Middle frontal gyrus (tissue), 1 donor: Measurements from ENCODE around the gene CCDC6.
"Not testable (repeated sequence)": the region's sequence is repeated elsewhere in the genome, so short reads cannot be mapped to it uniquely, and the experiment has no call there.

Experiments used
- DNase-seq: peaks from one replicate; pipeline ENCODE4 v3.0.0-alpha.2; 2015; ENCODE audit warnings: low spot score; ENCODE audit errors: extremely low spot score

CCDC6 gene

GRCh38 chr10:59770689-59771088 lies 135.7 kb downstream of the CCDC6 start:
- no peak for DNase-seq

DNA sequence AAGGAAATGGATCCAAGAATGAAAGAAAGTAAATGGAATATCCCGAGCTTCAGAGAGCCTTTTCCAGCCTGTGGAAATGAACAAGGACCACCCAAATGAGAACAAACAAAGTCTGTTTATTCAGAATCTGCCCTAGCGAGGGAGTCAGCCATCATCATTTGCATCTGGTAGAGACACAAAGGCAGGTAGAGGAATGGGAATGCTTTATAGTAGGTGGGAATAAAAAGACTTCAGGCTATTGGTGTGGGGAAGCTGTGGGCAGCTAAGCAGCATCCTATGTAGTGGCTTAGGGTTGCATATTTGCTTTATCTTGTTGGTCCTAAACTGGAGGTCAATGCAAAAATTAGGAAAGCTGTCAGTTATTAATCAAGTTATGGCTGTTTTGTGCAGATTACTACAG lies 143.9 kb downstream of the CCDC6 start:
- DNase-seq: no peak

GRCh38 chr10:59757966-59758365 lies 148.4 kb downstream of the CCDC6 start:
- no peak for DNase-seq

DNA sequence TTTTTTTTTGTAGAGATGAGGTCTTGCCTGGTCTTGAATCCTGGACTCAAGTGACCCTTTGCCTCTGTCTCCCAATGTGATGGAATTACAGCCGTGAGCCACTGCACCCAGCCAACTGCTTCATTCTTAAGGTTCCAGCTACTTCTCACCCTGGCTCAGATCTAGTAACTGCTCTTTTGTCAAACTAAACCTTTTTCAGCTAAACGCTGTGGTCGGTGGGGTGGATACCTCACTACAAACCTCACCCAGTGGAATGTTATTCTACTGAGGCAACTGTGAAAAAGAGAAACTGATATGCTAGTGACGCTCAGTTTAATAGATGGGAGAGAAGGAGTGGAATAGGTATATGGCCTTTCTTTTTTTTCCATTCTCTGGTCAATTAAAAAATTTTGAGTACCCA lies 151.4 kb downstream of the CCDC6 start:
- DNase-seq: no peak

DNA sequence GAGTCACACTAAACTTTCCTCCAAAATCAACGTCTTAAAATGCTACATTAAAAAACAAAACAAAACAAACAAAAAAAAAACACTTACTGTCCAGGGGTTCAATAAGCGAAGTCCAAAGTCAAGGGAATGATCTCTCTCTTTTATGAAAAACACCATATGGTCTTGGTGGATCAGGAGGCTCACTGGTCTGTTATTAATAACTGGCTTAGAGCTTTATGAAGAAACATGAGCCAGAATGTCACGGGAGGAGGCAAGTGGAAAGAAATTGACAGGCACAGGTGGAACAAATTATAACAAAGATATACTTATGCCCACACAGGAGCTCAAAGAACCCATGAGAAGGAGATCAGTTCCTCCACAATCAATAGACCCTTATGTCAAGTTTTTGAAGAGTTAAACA lies 153.1 kb downstream of the CCDC6 start, which contains the start of gene MRLN:
TSS of gene MRLN (minus strand) at position 189 of the 400 bp plus-strand sequence.
- no peak for DNase-seq

DNA sequence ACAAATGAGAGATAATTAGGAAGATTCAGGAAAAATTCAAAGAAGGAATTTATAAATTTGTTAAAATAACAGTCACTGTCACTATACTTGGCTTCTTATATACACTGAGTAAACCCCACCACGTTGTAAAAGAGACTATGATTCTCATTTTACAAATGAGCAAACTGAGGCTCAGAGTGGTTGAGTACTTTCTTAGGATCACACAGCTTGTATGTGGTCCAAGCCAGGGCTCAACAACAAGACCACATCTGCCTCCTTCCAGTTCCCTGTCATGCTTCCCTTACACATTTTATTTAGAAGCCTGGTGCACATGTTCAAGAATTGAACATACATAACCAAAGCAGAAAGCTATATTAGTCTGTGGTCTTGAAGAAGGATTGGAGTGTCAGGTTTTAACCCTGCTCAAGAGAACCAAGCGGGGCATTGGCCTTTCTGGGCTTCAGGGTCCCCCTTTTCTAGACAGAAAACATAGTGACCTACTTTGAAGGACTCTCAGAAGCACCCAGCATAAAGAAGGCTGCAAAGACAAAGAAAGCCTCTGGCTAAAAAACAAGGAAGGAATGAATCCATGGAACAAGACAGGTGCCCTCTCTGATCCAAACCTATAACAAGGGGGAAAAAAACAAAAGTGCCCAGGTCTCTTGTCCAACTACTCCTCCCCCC lies 153.9 kb downstream of the CCDC6 start:
- DNase-seq: no peak

- DNase-seq: no peak
Measured at GRCh38 chr10:59750155-59750945, 156.0 kb downstream of the CCDC6 start.

- no peak for DNase-seq
Measured at GRCh38 chr10:59748834-59749233, 157.5 kb downstream of the CCDC6 start.

- DNase-seq: no peak
Measured at GRCh38 chr10:59745163-59745650, 161.1 kb downstream of the CCDC6 start.

- not testable (repeated sequence) for DNase-seq
Measured at GRCh38 chr10:59744762-59745161, 161.6 kb downstream of the CCDC6 start.

GRCh38 chr10:59744156-59744555 lies 162.2 kb downstream of the CCDC6 start:
- DNase-seq: not testable (repeated sequence)

GRCh38 chr10:59741583-59741982 lies 164.8 kb downstream of the CCDC6 start:
- no peak for DNase-seq

DNA sequence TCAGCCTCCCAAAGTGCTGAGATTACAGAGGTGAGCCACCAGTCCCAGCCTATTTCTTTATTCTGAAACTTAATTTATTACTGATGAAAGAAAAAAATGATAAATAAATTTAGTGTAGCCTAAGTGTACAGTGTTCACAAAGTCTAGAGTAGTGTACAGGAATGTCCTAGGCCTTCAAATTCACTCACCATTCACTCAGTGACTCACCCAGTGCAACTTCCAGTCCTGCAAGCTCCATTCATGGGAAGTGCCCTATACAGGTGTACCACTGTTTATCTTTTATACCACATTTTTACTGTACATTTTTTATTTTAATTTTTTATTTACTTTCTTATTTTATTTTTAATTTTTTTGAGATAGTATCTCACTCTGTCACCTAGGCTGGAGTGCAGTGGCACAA lies 165.3 kb downstream of the CCDC6 start:
- DNase-seq: no peak
